Chondrocyte (in vitro differentiated cells): Measurements from ENCODE around the gene AS3MT. TPM values are rescaled to one million over a fixed set of nuclear protein-coding genes. Genes with fewer than 3 reads are reported as not detected.
"Not testable (repeated sequence)": the region's sequence is repeated elsewhere in the genome, so short reads cannot be mapped to it uniquely, and the experiment has no call there.

ENCODE experiments used
- DNase-seq: peaks from one replicate; pipeline ENCODE4 v3.0.0; 2021; ENCODE audit warnings: mixed read lengths, low spot score
- H3K27ac Mint-ChIP-seq: one replicate; pipeline ENCODE4 v1.8.0; 2021; ENCODE audit warnings: mild to moderate bottlenecking, moderate library complexity, mixed read lengths; ENCODE audit not compliant: unreplicated experiment
- H3K27me3 Mint-ChIP-seq: 2 replicates; pipeline ENCODE4 v1.8.0; 2021; ENCODE audit warnings: low read depth, mixed read lengths
- H3K36me3 Mint-ChIP-seq: 2 replicates; pipeline ENCODE4 v1.8.0; 2021; ENCODE audit warnings: low read depth, mixed read lengths
- H3K4me1 Mint-ChIP-seq: 2 replicates; pipeline ENCODE4 v1.8.0; 2021; ENCODE audit warnings: low read depth, mild to moderate bottlenecking, mixed read lengths
- H3K4me3 Mint-ChIP-seq: one replicate; pipeline ENCODE4 v1.8.0; 2021; ENCODE audit warnings: mild to moderate bottlenecking, moderate library complexity, mixed read lengths; ENCODE audit not compliant: unreplicated experiment
- H3K9me3 Mint-ChIP-seq: 2 replicates; pipeline ENCODE4 v1.8.0; 2021; ENCODE audit warnings: low read depth, mixed read lengths
- long read RNA-seq: library from polyadenylated mRNA; stranded (forward); transcript quantifications from one replicate; pipeline ENCODE4 v2.0.0, GENCODE V29; 2021
- total RNA-seq: library from RNA; stranded (reverse); gene quantifications from 3 replicates; pipeline ENCODE4 v1.2.1, GENCODE V29; 2021
- TF ChIP-seq, protein P1 (sequence below): fragments of 200-600 bp; sonication (generic); IDR thresholded peaks from 2 replicates; pipeline ENCODE4 v1.5.0; 2021; ENCODE audit warnings: antibody characterized with exemption, mild to moderate bottlenecking, moderate library complexity

The AS3MT gene, protein sequence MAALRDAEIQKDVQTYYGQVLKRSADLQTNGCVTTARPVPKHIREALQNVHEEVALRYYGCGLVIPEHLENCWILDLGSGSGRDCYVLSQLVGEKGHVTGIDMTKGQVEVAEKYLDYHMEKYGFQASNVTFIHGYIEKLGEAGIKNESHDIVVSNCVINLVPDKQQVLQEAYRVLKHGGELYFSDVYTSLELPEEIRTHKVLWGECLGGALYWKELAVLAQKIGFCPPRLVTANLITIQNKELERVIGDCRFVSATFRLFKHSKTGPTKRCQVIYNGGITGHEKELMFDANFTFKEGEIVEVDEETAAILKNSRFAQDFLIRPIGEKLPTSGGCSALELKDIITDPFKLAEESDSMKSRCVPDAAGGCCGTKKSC
- total RNA-seq = 2.2 to 3.7 TPM (median 2.3 TPM) in 3 replicates
- long read RNA-seq, partial matches to known transcripts = 0 of 1 reads
- long read RNA-seq, other reads (novel, unspliced or antisense) = 1 of 1 reads

DNA sequence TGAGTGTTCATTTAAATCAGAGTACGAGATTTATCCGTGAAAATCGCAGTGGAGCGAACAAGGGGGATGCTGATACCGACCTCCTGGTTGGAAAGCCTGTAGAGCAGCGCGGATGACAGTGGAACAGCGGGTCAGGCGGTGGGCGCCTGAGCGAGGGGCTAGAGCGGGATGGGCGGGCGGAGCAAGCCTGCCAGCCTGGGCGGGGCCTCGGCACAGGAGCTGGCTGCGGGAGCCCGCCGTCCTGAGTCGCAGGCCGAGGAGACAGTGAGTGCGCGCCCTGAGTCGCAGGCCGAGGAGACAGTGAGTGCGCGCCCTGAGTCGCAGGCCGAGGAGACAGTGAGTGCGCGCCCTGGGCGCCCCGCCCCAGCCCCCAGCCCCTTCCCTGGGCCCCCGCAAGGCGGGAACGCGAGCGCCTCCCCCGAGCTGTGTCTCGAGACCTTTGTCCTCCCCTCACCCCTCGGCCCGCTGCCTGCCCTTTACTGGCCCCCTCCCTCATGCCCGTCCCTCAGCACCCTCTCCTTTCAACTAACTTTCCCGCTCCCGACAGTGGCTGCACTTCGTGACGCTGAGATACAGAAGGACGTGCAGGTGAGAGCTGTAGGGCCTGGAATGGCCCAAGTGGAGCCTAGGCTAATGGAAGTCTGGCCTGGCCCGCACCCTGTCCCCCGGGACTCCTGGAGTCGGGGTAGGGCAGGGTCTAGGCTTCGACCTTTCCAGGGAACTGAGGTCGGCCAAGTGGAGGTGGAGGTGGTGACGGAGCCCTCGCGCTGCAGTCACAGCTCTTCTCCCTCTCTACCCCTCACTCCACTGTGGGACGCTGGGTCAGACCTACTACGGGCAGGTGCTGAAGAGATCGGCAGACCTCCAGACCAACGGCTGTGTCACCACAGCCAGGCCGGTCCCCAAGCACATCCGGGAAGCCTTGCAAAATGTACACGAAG is at the start of gene AS3MT:
AS3MT (plus strand) TSS at position 213 of the 941 bp plus-strand sequence; CDS start at position 336, 123 bp downstream.
- Mint-ChIP-seq H3K27me3 (no peaks in the 10 kb centered on the region), H3K9me3 (no peaks in the 10 kb centered on the region), H3K27ac (peak within 1 kb of the TSS; percentile 65), H3K36me3 (peaks cover 3% of the 10 kb centered on the region), H3K4me3 (peak within 1 kb of the TSS; percentile 82), H3K4me1 (peaks cover 22% of the 10 kb centered on the region)
- TF ChIP-seq, protein P1, sequence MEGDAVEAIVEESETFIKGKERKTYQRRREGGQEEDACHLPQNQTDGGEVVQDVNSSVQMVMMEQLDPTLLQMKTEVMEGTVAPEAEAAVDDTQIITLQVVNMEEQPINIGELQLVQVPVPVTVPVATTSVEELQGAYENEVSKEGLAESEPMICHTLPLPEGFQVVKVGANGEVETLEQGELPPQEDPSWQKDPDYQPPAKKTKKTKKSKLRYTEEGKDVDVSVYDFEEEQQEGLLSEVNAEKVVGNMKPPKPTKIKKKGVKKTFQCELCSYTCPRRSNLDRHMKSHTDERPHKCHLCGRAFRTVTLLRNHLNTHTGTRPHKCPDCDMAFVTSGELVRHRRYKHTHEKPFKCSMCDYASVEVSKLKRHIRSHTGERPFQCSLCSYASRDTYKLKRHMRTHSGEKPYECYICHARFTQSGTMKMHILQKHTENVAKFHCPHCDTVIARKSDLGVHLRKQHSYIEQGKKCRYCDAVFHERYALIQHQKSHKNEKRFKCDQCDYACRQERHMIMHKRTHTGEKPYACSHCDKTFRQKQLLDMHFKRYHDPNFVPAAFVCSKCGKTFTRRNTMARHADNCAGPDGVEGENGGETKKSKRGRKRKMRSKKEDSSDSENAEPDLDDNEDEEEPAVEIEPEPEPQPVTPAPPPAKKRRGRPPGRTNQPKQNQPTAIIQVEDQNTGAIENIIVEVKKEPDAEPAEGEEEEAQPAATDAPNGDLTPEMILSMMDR = no peak
- DNase-seq = no peak

DNA sequence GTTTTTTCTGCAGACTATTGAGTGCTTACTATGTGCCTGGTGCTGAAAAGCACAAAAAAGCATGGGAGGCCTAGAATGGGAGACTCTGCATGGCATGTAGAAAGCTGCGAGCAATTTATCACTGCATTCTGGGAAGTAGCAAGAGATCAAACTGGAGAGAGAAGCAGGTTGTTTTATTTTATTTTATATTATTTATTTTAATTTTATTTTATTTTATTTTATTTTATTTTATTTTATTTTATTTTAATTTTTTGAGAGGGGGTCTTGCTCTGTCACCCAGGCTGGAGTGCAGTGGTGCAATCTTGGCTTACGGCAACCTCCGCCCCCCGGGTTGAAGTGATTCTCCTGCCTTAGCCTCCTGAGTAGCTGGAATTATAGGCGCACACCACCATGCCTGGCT is 49.3 kb upstream of the AS3MT start:
- not testable (repeated sequence) for H3K36me3 Mint-ChIP-seq, H3K4me3 Mint-ChIP-seq, H3K9me3 Mint-ChIP-seq, DNase-seq, H3K27me3 Mint-ChIP-seq, H3K27ac Mint-ChIP-seq
- peaks cover 15% of the 10 kb centered on the region for H3K4me1 Mint-ChIP-seq

DNA sequence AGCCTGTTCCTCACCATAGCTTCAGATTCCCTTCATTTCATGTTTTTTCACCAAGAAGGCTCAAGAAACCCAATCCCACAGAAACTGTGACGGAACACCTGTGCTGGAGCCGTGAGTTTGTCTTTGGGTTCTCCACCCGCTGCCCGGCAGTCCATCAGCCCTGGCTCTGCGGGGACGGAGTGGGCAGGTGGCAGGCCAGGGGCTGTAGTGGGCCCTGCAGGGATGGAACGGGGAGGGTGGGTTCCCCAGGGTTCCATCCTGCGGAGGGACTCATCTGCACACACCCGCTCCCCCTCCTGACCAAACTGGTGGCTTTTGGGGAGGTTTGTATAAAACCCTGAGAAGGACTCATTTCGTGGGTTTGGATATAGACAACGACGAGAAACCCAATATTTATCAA is 47.0 kb upstream of the AS3MT start:
- Mint-ChIP-seq H3K27ac (no peak overlapping the region), H3K4me3 (no peak overlapping the region), H3K27me3 (no peaks in the 10 kb centered on the region), H3K4me1 (no peaks in the 10 kb centered on the region), H3K9me3 (no peaks in the 10 kb centered on the region), H3K36me3 (no peaks in the 10 kb centered on the region)
- TF ChIP-seq, protein P1 = no peak
- no peak for DNase-seq

DNA sequence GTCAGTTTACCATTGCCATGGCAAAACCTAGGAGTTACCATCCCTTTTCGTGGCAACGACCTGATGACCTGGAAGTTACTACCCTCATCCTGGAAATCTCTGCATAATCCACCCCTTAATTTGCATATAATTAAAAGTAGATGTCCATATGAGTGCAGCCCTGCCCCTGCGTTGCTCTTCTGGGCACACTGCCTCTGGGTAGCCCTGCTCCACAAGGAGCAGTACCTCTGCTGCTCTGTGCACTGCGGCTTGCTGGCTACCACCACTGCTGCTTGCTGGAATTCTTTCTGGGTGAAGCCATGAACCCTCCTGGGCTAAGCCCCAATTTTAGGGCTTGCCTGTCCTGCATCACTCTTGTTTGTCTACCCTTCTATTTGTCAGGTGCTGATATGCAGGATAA is 44.6 kb upstream of the AS3MT start:
- Mint-ChIP-seq H3K4me1 (no peaks in the 10 kb centered on the region), H3K36me3 (peaks cover 2% of the 10 kb centered on the region), H3K27ac (no peak overlapping the region), H3K9me3 (no peaks in the 10 kb centered on the region), H3K4me3 (no peak overlapping the region), H3K27me3 (no peaks in the 10 kb centered on the region)
- no peak for DNase-seq
- TF ChIP-seq, protein P1 = no peak

DNA sequence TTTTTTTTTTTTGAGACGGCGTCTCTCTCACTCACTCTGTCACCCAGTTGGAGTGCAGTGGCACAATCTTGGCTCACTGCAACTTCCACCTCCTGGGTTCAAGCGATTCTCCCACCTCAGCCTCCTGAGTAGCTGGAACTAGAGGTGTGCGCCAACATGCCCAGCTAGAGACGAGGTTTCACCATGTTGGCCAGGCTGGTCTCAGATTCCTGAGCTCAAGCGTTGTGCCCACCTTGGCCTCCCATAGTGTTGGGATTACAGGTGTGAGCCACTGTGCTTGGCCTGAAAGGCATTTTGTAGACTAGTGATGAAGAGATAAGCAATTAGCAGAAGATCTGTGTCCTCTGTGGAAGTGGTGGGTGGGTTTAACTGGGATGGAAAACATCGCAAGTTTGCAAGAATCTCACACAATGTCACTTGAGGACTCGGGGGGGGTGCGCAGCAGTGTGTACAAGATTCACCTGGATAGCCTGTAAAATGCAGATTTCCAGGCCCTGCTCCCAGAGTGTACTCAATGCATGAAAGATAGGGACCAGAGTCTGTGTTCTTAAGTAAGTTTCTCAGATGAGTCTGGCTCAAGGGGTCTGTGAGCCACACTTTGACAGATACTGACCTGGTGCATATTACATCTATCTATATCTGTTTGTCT is 43.0 kb upstream of the AS3MT start:
- Mint-ChIP-seq H3K4me1 (no peaks in the 10 kb centered on the region), H3K36me3 (peaks cover 2% of the 10 kb centered on the region), H3K27ac (no peak overlapping the region), H3K9me3 (no peaks in the 10 kb centered on the region), H3K27me3 (no peaks in the 10 kb centered on the region), H3K4me3 (no peak overlapping the region)
- no peak for DNase-seq
- TF ChIP-seq, protein P1 = no peak
